Stimulated activated naive CD4-positive, alpha-beta T cell (primary cell): ENCODE data around the gene MOBP.

Source experiments
- DNase-seq, 6 experiments: peaks; one replicate each; lab custom pipeline; 2025; lab: John Stamatoyannopoulos, UW

The MOBP gene

GRCh38 chr3:39497753-39498152 is 30.3 kb downstream of the MOBP start:
- DNase-seq = no peak

DNA sequence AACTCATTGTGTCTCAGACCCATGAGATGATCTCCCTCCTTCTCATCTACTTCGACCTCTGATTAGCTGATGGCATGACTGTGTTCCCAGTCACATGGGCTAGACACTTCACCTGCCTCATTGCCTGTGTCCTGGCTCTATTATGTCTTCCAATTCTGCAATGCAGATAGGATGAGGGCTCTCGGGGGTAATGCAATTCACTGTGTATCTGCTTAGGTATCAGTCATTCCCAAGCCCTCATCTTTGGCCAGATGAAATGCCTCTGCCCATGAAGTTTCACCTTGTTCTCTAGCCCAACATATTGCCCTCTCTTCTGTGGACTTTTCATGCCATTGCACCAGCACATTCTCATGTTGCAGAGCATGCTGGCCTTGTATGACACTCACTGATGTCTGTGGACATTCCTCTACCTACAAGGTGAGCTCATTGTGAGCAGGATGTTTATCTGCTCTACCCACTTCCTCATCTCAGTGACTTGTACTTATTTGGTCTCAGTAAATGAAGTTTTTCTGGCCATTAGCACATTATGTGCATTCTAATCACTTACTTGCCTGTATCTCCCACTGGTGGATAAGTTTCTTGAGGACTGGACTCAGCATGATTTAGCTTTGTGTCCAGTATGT is 32.3 kb downstream of the MOBP start:
- DNase-seq = no peak

GRCh38 chr3:39501059-39501458 is 33.6 kb downstream of the MOBP start:
- DNase-seq = no peak

DNA sequence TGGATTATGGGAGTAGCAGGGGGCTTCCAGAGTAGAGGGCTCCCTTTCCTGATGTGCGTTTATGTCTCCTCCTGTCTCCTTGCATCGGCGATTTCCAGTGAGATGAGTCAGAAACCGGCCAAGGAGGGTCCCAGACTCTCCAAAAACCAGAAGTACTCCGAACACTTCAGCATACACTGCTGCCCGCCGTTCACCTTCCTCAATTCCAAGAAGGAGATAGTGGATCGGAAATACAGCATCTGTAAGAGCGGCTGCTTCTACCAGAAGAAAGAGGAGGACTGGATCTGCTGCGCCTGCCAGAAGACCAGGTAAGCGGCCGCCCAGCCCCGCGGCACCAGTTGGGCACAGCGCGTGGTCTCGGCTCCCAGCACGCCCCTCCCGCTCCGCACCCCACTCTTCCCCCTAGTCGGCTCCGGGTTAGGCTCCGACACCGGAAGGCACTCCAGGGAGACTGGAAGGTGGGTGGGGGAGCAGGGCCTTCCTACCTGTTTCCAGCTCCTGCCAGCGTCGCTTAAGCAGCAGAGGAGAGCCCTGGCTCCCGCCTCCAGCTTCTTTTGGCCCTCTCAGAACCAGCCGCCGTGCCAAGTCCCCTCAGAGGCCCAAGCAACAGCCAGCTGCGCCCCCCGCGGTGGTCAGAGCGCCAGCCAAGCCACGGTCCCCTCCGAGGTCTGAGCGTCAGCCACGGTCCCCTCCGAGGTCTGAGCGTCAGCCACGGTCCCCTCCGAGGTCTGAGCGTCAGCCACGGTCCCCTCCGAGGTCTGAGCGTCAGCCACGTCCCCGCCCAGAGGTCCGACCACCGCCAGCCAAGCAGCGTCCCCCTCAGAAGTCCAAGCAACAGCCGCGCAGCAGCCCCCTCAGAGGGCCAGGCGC is 34.7 kb downstream of the MOBP start:
- DNase-seq = no peak

GRCh38 chr3:39502838-39503145 is 35.3 kb downstream of the MOBP start:
- DNase-seq = no peak

- no peak for DNase-seq
Measured at GRCh38 chr3:39505866-39506742, 38.6 kb downstream of the MOBP start.

DNA sequence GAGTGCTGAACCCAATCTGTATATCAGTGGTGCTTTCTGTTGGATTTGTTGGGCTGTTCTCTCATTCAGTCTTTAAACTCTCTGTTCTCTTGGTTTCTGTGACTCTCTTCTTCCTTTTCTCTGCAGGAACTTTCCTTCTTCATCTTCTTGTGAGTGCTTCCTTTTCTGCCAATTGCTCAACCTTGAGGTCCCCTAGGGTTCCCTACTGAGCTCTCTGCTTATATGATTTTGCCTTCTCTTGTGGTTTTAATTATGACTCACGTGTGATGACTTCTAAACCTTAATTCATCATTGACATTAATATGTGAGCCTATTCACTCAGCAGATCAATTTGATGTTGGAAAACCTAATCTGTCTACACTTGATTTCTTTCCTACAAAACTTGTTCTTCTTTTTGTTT is 39.4 kb downstream of the MOBP start:
- no peak for DNase-seq

DNA sequence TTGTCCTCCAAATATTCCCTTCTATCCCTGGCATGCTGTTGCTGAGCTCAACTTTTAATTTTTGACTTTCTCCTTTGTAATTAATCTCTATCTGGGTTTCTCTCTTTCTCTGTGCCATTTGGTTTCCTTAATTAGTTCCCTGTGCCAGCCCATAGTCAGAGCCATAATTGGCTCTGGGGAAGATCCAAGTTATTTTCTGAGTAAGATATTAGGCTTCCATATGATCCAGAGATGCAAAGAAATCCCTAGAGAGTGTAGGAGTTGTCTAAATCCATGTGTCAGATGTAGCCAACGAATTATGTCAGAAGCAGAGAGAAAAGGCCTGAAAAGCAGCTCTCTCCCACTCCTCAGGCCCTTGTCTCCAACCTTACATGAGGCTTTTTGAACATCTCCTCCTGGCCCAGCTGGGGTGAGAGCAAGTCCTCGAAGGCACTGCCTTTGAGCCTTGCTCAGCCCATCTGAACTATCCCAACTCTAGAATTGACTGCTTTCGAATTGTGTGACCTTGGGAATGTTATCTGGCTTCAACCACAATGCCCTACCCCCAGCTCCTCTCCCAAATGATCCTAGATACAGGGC is 46.4 kb downstream of the MOBP start:
- no peak for DNase-seq

- DNase-seq = no peak
Measured at GRCh38 chr3:39515681-39516441, 48.4 kb downstream of the MOBP start.

GRCh38 chr3:39519103-39519502 is 51.6 kb downstream of the MOBP start:
- DNase-seq = no peak

DNA sequence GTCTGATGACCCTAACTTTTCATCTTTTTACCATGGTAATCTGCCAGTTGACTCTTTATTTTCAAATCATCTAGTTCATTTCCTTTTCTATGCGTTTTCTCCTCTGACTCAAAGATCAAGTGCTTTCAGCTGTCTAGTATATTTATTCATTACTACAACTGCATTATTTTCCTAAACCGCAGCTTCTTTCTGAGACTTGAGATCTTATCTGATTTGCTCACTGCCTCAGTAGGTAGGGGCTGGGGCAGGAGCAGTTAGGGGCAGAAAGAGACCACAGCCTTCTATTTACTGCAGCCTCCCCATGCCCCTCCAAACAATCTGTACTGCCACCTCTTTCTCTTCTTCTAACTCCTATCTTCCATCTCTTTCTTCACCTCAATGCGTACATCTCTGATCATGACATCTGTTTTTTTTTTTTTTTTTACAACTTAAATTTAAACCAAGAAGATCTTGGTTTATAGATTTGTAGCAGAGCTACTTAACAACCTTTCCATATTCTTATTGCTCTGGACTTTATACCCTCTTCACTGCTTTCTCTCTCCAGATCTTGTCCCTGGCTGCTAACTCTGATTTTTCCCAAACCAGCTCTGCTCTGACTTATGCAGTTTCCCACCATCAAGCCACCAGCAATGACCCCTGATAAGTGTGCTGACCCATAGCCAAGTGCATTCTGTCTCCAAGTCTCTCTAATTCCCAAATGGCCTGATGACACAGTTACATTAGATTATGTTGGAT is 52.2 kb downstream of the MOBP start:
- DNase-seq = no peak

DNA sequence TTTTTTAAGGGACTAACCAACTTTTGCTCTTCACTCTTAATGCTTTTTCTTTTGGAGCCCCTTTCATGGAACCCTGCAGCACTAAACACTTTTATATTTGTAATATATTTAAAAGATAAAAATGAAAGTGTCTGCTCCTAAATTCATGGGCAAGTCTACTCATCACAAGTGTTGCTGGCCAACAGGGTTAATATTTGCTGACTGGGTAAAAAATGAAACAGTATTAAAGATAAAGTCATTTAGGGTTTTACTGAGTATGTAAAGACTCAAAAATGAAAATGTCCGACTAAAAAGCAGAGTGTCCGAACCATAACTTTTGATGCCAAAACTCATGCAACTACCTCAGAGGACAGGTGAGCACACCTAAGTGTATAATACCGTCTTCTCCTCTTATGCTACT is 54.0 kb downstream of the MOBP start:
- DNase-seq = no peak

- DNase-seq = no peak
Measured at GRCh38 chr3:39524107-39524506, 56.6 kb downstream of the MOBP start.

GRCh38 chr3:39528844-39529243 is 61.4 kb downstream of the MOBP start:
- DNase-seq = no peak

- DNase-seq = no peak
Measured at GRCh38 chr3:39529577-39529976, 62.1 kb downstream of the MOBP start.

DNA sequence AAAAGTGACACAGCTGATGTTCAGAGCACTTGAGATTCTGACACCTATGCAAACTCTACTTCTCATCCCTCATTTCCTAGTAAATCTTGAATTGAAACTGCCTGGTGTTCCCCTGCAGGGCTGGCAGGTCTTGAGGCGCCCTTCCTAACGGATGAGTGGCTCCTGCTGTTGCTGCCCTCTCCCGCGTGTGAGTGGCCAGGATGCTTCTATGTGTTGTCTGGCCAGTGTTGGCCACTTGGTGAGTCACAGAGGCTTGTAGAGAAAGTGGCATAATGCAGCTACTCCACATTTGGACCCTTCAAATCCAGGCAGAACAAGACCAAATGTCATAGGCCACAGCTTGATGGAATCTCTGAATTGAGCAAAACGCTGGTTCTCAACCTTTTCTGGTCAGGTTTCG is 63.6 kb downstream of the MOBP start:
- DNase-seq = no peak

DNA sequence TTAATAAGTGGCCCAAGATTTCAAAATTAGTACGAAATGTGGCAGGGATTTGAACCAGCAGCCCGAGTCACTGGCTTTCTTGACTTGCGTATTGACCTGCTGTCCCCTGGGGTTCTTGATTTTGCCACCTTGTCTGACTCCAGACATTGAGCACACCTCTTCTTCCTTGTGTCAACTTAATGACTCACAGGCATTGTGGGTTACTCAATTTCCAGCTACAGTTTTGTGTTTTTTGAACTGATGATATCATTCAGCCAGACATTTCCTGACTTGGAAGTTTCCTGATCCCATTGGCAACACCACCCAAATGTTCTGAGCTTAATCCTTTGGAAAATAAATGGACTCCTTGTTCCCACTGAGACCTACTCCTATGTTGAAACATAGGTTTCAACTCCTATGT is 64.2 kb downstream of the MOBP start:
- no peak for DNase-seq

GRCh38 chr3:39532777-39533176 is 65.3 kb downstream of the MOBP start:
- no peak for DNase-seq

- no peak for DNase-seq
Measured at GRCh38 chr3:39533226-39533625, 65.7 kb downstream of the MOBP start.

- DNase-seq = no peak
Measured at GRCh38 chr3:39540162-39540921, 72.9 kb downstream of the MOBP start.
